ENCODE data around the gene PCYT1B. TPM values are rescaled to one million over a fixed set of nuclear protein-coding genes. Genes with fewer than 3 reads are reported as not detected.

The PCYT1B gene
- total and polyA plus RNA-seq, 9 of the 15 experiments (the other 6 are each of a cell fraction or from before 2014, with no cell fraction given) = 0.04 to 0.34 (median 0.07) TPM; not detected in 1

DNA sequence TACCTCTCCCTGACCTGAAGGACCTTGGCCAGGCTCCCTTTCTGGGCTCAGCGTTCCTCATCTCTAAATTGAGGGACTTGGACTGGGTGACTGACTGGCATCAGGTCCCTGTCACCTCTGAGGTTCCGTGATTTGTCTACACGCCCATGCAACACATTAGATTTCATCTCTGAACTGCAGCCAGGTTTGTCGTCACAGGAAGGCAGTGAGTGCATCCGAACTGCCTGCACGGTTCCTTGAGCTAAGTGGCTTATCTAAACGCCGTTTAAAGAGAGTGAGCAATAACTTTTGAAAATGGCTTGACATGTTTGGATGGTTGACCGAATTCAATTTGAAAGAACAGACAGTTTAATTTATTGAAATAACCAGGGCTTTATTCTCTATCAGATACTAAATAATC is 70.1 kb downstream of the PCYT1B start:
- Histone ChIP-seq H3K27ac (ENCODE audit: extremely low read depth, low read depth, low read length) (no peak overlapping the region), H3K9me1 (ENCODE audit: control insufficient read depth, insufficient read depth, low read length) (no peaks in the 10 kb centered on the region), H3K36me3 (ENCODE audit: control insufficient read depth, insufficient read depth, low read length) (no peaks in the 10 kb centered on the region), H3K4me3 (no peak overlapping the region), H3K4me1 (replicated peaks in 1 of 2; ENCODE audit: control insufficient read depth in 2 of 2, insufficient read depth in 2 of 2, low read length in 2 of 2) (no peaks in the 10 kb centered on the region), H3K4me2 (ENCODE audit: insufficient read depth, low read length) (no peak overlapping the region), H4K20me1 (replicated peaks; ENCODE audit: control insufficient read depth, insufficient read depth, low read length) (no peaks in the 10 kb centered on the region), H3K79me2 (ENCODE audit: control insufficient read depth, insufficient read depth, low read length) (no peaks in the 10 kb centered on the region), H2AFZ (ENCODE audit: low read depth, low read length) (no peak overlapping the region), H3K9ac (ENCODE audit: insufficient read depth in 1 of 2, low read depth in 2 of 2, low read length in 2 of 2) (no peak overlapping the region), H3K9me3 (replicated peaks; ENCODE audit: control insufficient read depth, insufficient read depth, low read depth, low read length) (no peaks in the 10 kb centered on the region), H3K27me3 (ENCODE audit: control insufficient read depth in 2 of 2, insufficient read depth in 2 of 2, low read length in 2 of 2) (peaks cover 3 to 6% of the 10 kb centered on the region in 2 experiments; a peak in 3 of 5 replicates)
- DNase-seq (ENCODE audit: extremely low read depth in 1 of 4, low spot score in 3 of 4) (no peak), ATAC-seq (no peak), FAIRE-seq (no peak)
- in situ Hi-C loops (cut with MboI) = no loop called here
- intact Hi-C loops (cut with micrococcal nuclease) = no loop called here
- 0% methylated on average over 9 of the region's 9 CpGs for WGBS (ENCODE audit: insufficient coverage, low coverage, missing lambda C conversion rate)
- BruUV-seq (replicated peaks) = no TSS peak
- TF ChIP-seq NR1H2 (CRISPR knock-in tag; IDR thresholded peaks at IDR 0.05) = no peak
- no peak for TF ChIP-seq STAG1 (CRISPR knock-in tag; IDR thresholded peaks at IDR 0.05; ENCODE audit: borderline replicate concordance)
- TF ChIP-seq GATA2 (CRISPR knock-in tag; IDR thresholded peaks at IDR 0.05) = no peak
- 0 out of 2 replicates have a peak, but pooled peaks have one; percentile 27 for TF ChIP-seq CREM (IDR thresholded peaks at IDR 0.05; ENCODE audit: low read depth)
- TF ChIP-seq RBFOX2 (IDR thresholded peaks at IDR 0.05; ENCODE audit: low read depth, low read length) = no peak
- TF ChIP-seq, protein P1, sequence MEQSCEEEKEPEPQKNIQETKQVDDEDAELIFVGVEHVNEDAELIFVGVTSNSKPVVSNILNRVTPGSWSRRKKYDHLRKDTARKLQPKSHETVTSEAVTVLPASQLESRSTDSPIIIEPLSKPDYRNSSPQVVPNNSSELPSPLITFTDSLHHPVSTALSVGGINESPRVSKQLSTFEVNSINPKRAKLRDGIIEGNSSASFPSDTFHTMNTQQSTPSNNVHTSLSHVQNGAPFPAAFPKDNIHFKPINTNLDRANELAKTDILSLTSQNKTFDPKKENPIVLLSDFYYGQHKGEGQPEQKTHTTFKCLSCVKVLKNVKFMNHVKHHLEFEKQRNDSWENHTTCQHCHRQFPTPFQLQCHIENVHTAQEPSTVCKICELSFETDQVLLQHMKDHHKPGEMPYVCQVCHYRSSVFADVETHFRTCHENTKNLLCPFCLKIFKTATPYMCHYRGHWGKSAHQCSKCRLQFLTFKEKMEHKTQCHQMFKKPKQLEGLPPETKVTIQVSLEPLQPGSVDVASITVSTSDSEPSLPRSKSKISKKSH (CRISPR knock-in tag; IDR thresholded peaks at IDR 0.05) = no peak
- no peak for TF ChIP-seq ETV6 (IDR thresholded peaks at IDR 0.05; ENCODE audit: borderline replicate concordance in 1 of 2, low read depth in 2 of 2, low read length in 1 of 2)
- no peak for TF ChIP-seq ETV6 (CRISPR knock-in tag; IDR thresholded peaks at IDR 0.05; ENCODE audit: borderline replicate concordance)
- no peak for TF ChIP-seq KDM4B (IDR thresholded peaks at IDR 0.05; ENCODE audit: borderline replicate concordance in 2 of 2, low read depth in 1 of 2)
- CTCF ChIA-PET (ENCODE audit: low intra/inter-chr PET ratio) = no interaction called here
- POLR2A ChIA-PET = interaction anchor here (0.8 kb wide), 1 partner anchor 32 kb away, joined by 3 read pairs; no protein-coding TSS in a partner anchor

Data from K562 (cell line).